B cell (primary cell): ENCODE measurements around the gene RRP12. TPM values are rescaled to one million over a fixed set of nuclear protein-coding genes. Genes with fewer than 3 reads are reported as not detected.

Source experiments
- ATAC-seq: fragments of 200-7000 bp; cut with Tn5 transposase; one replicate; pipeline ENCODE4 v1.10.0; 2021; ENCODE audit warnings: low read depth, mild to moderate bottlenecking, moderate number of reproducible peaks, moderate library complexity
- CTCF ChIA-PET: fragments of 350-600 bp; sonication (Branson Sonifier 250); formaldehyde crosslinking; loops from one replicate; lab custom pipeline; 2021; ENCODE audit warnings: antibody characterized with exemption, inconsistent platforms; lab: Charles Lee
- POLR2A ChIA-PET: fragments of 350-600 bp; sonication (Branson Sonifier 250); formaldehyde crosslinking; loops from one replicate; lab custom pipeline; 2021; ENCODE audit warnings: antibody characterized with exemption; lab: Charles Lee
- DNase-seq: peaks from one replicate; pipeline ENCODE4 v3.0.0; 2013
- H2AFZ ChIP-seq: 2 replicates; pipeline ENCODE4 v1.6.1; 2012; ENCODE audit warnings: mild to moderate bottlenecking, low read depth, low read length; ENCODE audit not compliant: insufficient read depth, poor library complexity, severe bottlenecking
- H3K27ac ChIP-seq, 2 donors: 1 replicate in 1 of 2; 2 replicates in 1 of 2; pipeline ENCODE4 v1.5.1; 2012 to 2013; ENCODE audit warnings: low read length in 2 of 2, mild to moderate bottlenecking in 2 of 2, moderate library complexity in 1 of 2
- H3K27me3 ChIP-seq, 4 experiments: fragments of 200-600 bp in 1 of 4; sonication (generic) in 1 of 4; replicated peaks in 1 of 4; 1 replicate in 2 of 4; 2 replicates in 2 of 4; pipeline versions ENCODE4 v1.6.1 to v1.7.0; 2013 to 2016; ENCODE audit warnings: low read length in 3 of 4, mild to moderate bottlenecking in 2 of 4, mixed read lengths in 1 of 4, moderate library complexity in 1 of 4; ENCODE audit not compliant: insufficient read depth in 4 of 4, control insufficient read depth in 3 of 4; ENCODE audit errors: control extremely low read depth in 1 of 4
- H3K36me3 ChIP-seq, 2 experiments: replicated peaks in 1 of 2; 1 replicate in 1 of 2; 2 replicates in 1 of 2; pipeline versions ENCODE4 v1.6.1 to v1.7.1; 2013; ENCODE audit warnings: low read length in 1 of 2; ENCODE audit not compliant: insufficient read depth in 2 of 2, control insufficient read depth in 1 of 2; ENCODE audit errors: control extremely low read depth in 1 of 2, extremely low read depth in 1 of 2
- H3K4me1 ChIP-seq, 2 donors: fragments of 200-600 bp in 1 of 2; sonication (generic) in 1 of 2; 1 replicate in 1 of 2; 2 replicates in 1 of 2; pipeline versions ENCODE4 v1.5.1 to v1.6.1; 2013 to 2017; ENCODE audit warnings: low read length in 2 of 2; ENCODE audit not compliant: control insufficient read depth in 2 of 2, insufficient read depth in 2 of 2
- H3K4me2 ChIP-seq: replicated peaks from 2 replicates; pipeline ENCODE3; 2012; ENCODE audit warnings: mild to moderate bottlenecking, low read depth, low read length; ENCODE audit not compliant: poor library complexity, severe bottlenecking
- H3K4me3 ChIP-seq, 5 experiments: fragments of 200-600 bp in 1 of 5; sonication (generic) in 1 of 5; 1 replicate in 3 of 5; 2 replicates in 2 of 5; pipeline versions ENCODE4 v1.5.1 to v1.7.0; 2011 to 2016; ENCODE audit warnings: low read length in 4 of 5, mild to moderate bottlenecking in 4 of 5, low read depth in 2 of 5, control low read depth in 1 of 5, moderate library complexity in 1 of 5; ENCODE audit not compliant: insufficient read depth in 1 of 5; ENCODE audit errors: control extremely low read depth in 1 of 5, extremely low read depth in 1 of 5
- H3K79me2 ChIP-seq: fragments of 200-600 bp; sonication (generic); one replicate; pipeline ENCODE4 v1.6.0; 2016; ENCODE audit warnings: low read length; ENCODE audit not compliant: control insufficient read depth, insufficient read depth
- H3K9ac ChIP-seq: fragments of 200-600 bp; sonication (generic); 2 replicates; pipeline ENCODE4 v1.6.1; 2017; ENCODE audit warnings: mild to moderate bottlenecking, low read length, moderate library complexity
- H3K9me3 ChIP-seq, 3 donors: one replicate each; pipeline versions ENCODE4 v1.6.1 to v1.7.1; 2013; ENCODE audit warnings: low read length in 2 of 3; ENCODE audit not compliant: control insufficient read depth in 2 of 3, insufficient read depth in 1 of 3; ENCODE audit errors: control extremely low read depth in 1 of 3
- H4K20me1 ChIP-seq: 2 replicates; pipeline ENCODE4 v1.6.0; 2012; ENCODE audit warnings: mild to moderate bottlenecking, low read length; ENCODE audit not compliant: insufficient read depth, control insufficient read depth, poor library complexity, severe bottlenecking
- H3K27ac Mint-ChIP-seq: one replicate; pipeline ENCODE4 v1.8.0; 2021; ENCODE audit warnings: mixed read lengths
- H3K27me3 Mint-ChIP-seq: one replicate; pipeline ENCODE4 v1.8.0; 2021; ENCODE audit warnings: mixed read lengths
- H3K4me1 Mint-ChIP-seq: one replicate; pipeline ENCODE4 v1.8.0; 2021; ENCODE audit warnings: mixed read lengths
- H3K4me3 Mint-ChIP-seq: one replicate; pipeline ENCODE4 v1.8.0; 2021; ENCODE audit warnings: mixed read lengths
- H3K9me3 Mint-ChIP-seq: one replicate; pipeline ENCODE4 v1.8.0; 2022; ENCODE audit warnings: mixed read lengths; ENCODE audit not compliant: insufficient read depth
- CTCF ChIP-seq: fragments of 200-600 bp; IDR thresholded peaks from one replicate; pipeline ENCODE4 v1.8.0; 2022; ENCODE audit warnings: antibody characterized with exemption, mild to moderate bottlenecking
- EZH2 ChIP-seq: IDR thresholded peaks from 2 replicates; pipeline ENCODE4 v1.6.1; 2012; ENCODE audit warnings: borderline replicate concordance, low read depth, mild to moderate bottlenecking, moderate library complexity, low read length; ENCODE audit not compliant: insufficient read depth, poor library complexity, severe bottlenecking
- WGBS: methylation state at CpG from one replicate; pipeline ENCODE4 v1.1.5; 2013; ENCODE audit warnings: missing lambda C conversion rate; ENCODE audit not compliant: insufficient coverage; 5-methylcytosine and 5-hydroxymethylcytosine counted together
- intact Hi-C: fragments of 100-400 bp; cut with micrococcal nuclease; formaldehyde crosslinking; loops from one replicate; pipeline ENCODE4 v1.10.0; 2022
- polyA plus RNA-seq: library from polyadenylated mRNA; depleted of rRNA; stranded (reverse); fragments of >200 nt; gene quantifications from 2 replicates; pipeline ENCODE4 v1.2.3, GENCODE V29; 2012
- total RNA-seq, 2 donors: library from RNA; stranded (reverse); fragments of 120-200 nt in 1 of 2; gene quantifications; 1 replicate in 1 of 2; 2 replicates in 1 of 2; pipeline versions ENCODE4 v1.2.3 to v1.2.4, GENCODE V29; 2013 to 2022

The RRP12 gene
- total and polyA plus RNA-seq, 2 donors (not counting 1 experiment from before 2014, with no cell fraction given): 19.3 to 35.7 TPM

- POLR2A ChIA-PET: interaction anchor here (0.7 kb wide), 1 partner anchor 180 kb away, joined by 4 read pairs; no protein-coding TSS in a partner anchor
Measured at GRCh38 chr10:97411406-97411805, 10.3 kb upstream of the RRP12 start.

More at GRCh38 chr10:97411406-97411805, 10.3 kb upstream of the RRP12 start:
- Mint-ChIP-seq H3K27ac (no peak overlapping the region), H3K4me1 (peaks cover 15% of the 10 kb centered on the region), H3K27me3 (no peaks in the 10 kb centered on the region), H3K4me3 (no peak overlapping the region), H3K9me3 (no peaks in the 10 kb centered on the region)
- no peak for TF ChIP-seq CTCF
- no peak for TF ChIP-seq EZH2
- peaks cover 5 to 23% of the 10 kb centered on the region in 2 donors for H3K4me1 ChIP-seq
- WGBS: 90% methylated on average over 4 of the region's 4 CpGs
- H4K20me1 ChIP-seq: no peaks in the 10 kb centered on the region
- no peak overlapping the region for H2AFZ ChIP-seq
- H3K27me3 ChIP-seq: no peaks in the 10 kb centered on the region
- no peaks in the 10 kb centered on the region for H3K36me3 ChIP-seq
- no peaks in the 10 kb centered on the region for H3K9me3 ChIP-seq
- intact Hi-C loops: no loop called here
- ATAC-seq (no peak), DNase-seq (no peak)
- H3K27ac ChIP-seq: no peak overlapping the region
- CTCF ChIA-PET: interaction anchor here (0.9 kb wide), 1 partner anchor 140 kb away, joined by 5 read pairs; no protein-coding TSS in a partner anchor
- H3K9ac ChIP-seq: no peak overlapping the region
- no peaks in the 10 kb centered on the region for H3K79me2 ChIP-seq
- H3K4me2 ChIP-seq: no peak overlapping the region
- H3K4me3 ChIP-seq: no peak overlapping the region
